Measurements from ENCODE around the gene ARHGAP5.
"Not testable (repeated sequence)": the region's sequence is repeated elsewhere in the genome, so short reads cannot be mapped to it uniquely, and the experiment has no call there.

Gene ARHGAP5

DNA sequence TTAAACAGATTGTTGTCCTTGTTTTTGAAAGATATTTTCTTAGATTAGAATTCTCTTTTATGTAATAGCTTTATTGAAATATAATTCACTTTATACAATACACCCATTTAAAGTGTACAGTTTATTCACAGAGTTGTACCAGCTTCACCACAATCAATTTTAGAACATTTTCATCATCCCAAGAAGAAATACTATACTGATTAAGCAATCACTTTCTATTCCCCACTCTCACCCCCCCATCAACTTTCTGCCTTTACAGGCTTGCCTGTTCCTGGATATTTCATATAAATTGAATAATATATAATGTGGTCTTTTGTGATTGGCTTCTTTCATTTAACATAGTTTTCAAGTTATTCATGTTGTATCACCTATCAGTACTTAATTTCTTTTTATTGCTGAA, 44.4 kb downstream of the ARHGAP5 start:
- peaks cover 60% of the 10 kb centered on the region for H3K36me3 ChIP-seq (ENCODE audit: insufficient read depth, low read length)

DNA sequence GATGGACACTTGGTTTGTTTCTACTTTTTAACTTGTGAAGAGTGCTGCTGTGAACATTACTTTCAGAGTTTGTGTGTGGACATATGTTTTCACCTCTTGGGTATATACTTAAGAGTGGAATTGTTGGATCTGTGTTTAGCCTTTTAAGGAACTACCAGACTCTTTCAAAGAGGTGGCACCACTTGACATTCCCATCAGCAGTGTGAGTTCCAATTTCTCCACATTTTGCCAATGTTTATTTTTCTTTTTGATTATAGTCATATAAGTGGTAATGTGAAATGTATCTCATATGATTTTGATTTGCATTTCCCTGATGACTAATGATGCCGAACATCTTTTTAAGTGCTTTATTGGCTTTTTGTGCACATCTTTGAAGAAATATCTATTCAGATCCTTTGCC, 44.8 kb downstream of the ARHGAP5 start:
- H3K9me3 ChIP-seq (ENCODE audit: insufficient read depth, low read depth, low read length) = peaks cover 22% of the 10 kb centered on the region
- no peak overlapping the region for H3K27ac ChIP-seq (ENCODE audit: low read depth, low read length)
- WGBS = 92% methylated on average over 1 of the region's 1 CpG
- no peak overlapping the region for H3K9ac ChIP-seq (ENCODE audit: low read depth, low read length)
- H3K36me3 ChIP-seq (ENCODE audit: insufficient read depth, low read length) = peaks cover 60% of the 10 kb centered on the region
- no peak overlapping the region for H3K4me3 ChIP-seq (ENCODE audit: low read length)
- no peaks in the 10 kb centered on the region for H3K27me3 ChIP-seq (ENCODE audit: insufficient read depth, low read length)
- H3K4me1 ChIP-seq (ENCODE audit: insufficient read depth, low read length) = no peaks in the 10 kb centered on the region

More for the DNA sequence above, 44.4 kb downstream of the ARHGAP5 start:
- peaks cover 19% of the 10 kb centered on the region for H3K9me3 ChIP-seq (ENCODE audit: insufficient read depth, low read depth, low read length)
- no peak overlapping the region for H3K4me3 ChIP-seq (ENCODE audit: low read length)
- H3K4me1 ChIP-seq (ENCODE audit: insufficient read depth, low read length) = no peaks in the 10 kb centered on the region
- no peak overlapping the region for H3K27ac ChIP-seq (ENCODE audit: low read depth, low read length)
- H3K9ac ChIP-seq (ENCODE audit: low read depth, low read length) = no peak overlapping the region
- H3K27me3 ChIP-seq (ENCODE audit: insufficient read depth, low read length) = no peaks in the 10 kb centered on the region

DNA sequence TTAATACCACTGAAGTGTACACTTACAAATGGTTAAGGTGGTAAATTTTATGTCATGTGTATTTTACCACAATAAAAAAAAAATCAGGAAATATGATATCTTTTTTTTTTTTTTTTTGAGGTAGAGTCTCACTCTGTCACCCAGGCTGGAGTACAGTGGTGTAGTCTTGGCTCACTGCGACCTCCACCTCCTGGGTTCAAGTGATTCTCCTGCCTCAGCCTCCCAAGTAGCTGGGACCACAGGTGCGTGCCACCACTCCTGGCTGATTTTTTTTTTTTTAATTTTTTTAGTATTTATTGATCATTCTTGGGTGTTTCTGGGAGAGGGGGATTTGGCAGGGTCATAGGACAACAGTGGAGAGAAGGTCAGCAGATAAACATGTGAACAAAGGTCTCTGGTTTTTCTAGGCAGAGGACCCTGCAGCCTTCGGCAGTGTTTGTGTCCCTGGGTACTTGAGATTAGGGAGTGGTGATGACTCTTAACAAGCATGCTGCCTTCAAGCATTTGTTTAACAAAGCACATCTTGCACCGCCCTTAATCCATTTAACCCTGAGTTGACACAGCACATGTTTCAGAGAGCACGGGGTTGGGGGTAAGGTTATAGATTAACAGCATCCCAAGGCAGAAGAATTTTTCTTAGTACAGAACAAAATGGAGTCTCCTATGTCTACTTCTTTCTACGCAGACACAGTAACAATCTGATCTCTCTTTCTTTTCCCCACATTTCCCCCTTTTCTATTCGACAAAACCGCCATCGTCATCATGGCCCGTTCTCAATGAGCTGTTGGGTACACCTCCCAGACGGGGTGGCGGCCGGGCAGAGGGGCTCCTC, 50.0 kb downstream of the ARHGAP5 start:
- not testable (repeated sequence) for H3K27ac ChIP-seq (ENCODE audit: low read depth, low read length); H3K4me1 ChIP-seq (ENCODE audit: insufficient read depth, low read length); H3K4me3 ChIP-seq (ENCODE audit: low read length); H3K27me3 ChIP-seq (ENCODE audit: insufficient read depth, low read length); H3K9ac ChIP-seq (ENCODE audit: low read depth, low read length)
- H3K36me3 ChIP-seq (ENCODE audit: insufficient read depth, low read length) = peaks cover 53% of the 10 kb centered on the region
- 96% methylated on average over 6 of the region's 13 CpGs for WGBS
- peaks cover 43% of the 10 kb centered on the region for H3K9me3 ChIP-seq (ENCODE audit: insufficient read depth, low read depth, low read length)

DNA sequence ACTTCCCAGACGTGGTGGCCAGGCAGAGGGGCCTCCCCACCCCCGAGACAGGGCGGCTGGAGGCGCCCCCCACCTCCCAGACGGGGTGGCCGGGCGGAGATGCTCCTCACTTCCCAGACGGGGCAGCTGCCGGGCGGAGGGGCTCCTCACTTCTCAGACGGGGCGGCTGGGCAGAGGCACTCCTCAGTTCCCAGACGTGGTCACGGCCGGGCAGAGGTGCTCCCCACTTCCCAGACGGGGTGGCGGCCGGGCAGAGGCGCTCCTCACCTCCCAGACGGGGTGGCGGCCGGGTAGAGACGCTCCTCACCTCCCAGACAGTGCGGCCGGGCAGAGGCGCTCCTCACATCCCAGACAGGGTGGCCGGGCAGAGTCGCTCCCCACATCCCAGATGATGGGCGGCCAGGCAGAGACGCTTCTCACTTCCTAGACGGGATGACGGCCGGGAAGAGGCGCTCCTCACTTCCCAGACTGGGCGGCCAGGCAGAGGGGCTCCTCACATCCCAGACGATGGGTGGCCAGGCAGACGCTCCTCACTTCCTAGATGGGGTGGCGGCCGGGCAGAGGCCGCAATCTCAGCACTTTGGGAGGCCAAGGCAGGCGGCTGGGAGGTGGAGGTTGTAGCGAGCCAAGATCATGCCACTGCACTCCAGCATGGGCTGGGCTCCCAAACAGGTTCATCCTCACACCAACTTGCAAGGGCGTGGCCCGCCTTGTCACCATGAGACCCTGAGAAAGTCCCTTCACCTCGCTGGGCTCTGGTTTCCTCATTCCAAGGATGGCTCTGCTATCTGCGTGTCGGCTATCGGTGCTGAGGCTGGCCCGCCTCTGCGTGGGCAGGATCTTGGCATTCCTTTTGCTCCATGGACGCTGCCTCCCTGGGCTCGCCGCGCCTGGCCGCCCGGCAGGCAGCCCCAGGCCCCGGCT, 50.9 kb downstream of the ARHGAP5 start:
- H3K9ac ChIP-seq (ENCODE audit: low read depth, low read length); H3K27me3 ChIP-seq (ENCODE audit: insufficient read depth, low read length); H3K27ac ChIP-seq (ENCODE audit: low read depth, low read length); H3K4me3 ChIP-seq (ENCODE audit: low read length); H3K4me1 ChIP-seq (ENCODE audit: insufficient read depth, low read length): not testable (repeated sequence)
- H3K9me3 ChIP-seq (ENCODE audit: insufficient read depth, low read depth, low read length) = peaks cover 43% of the 10 kb centered on the region
- peaks cover 52% of the 10 kb centered on the region for H3K36me3 ChIP-seq (ENCODE audit: insufficient read depth, low read length)
- WGBS = 96% methylated on average over 57 of the region's 57 CpGs

DNA sequence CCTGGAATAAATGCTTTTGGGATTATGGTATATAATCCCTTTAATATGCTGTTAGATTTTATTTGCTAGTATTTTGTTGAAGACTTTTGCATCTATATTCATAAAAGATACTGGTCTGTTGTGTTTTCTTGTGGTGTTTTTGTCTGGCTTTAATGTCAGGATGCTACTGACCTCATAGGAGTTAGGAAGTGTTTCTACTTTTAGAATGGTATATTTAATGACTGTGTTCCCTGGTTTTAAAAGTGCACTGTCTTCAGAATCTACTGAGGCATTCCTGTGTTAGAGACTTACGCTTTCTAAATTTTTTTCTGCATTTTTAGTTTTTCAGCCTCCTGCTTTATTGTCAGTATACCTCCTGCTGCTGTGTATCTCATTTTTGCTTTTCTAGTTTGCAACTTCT, 51.6 kb downstream of the ARHGAP5 start:
- no peaks in the 10 kb centered on the region for H3K4me1 ChIP-seq (ENCODE audit: insufficient read depth, low read length)
- no peak overlapping the region for H3K27ac ChIP-seq (ENCODE audit: low read depth, low read length)
- peaks cover 49% of the 10 kb centered on the region for H3K36me3 ChIP-seq (ENCODE audit: insufficient read depth, low read length)
- WGBS = 93% methylated on average over 1 of the region's 1 CpG
- H3K27me3 ChIP-seq (ENCODE audit: insufficient read depth, low read length) = no peaks in the 10 kb centered on the region
- peaks cover 43% of the 10 kb centered on the region for H3K9me3 ChIP-seq (ENCODE audit: insufficient read depth, low read depth, low read length)
- no peak overlapping the region for H3K4me3 ChIP-seq (ENCODE audit: low read length)
- no peak overlapping the region for H3K9ac ChIP-seq (ENCODE audit: low read depth, low read length)

DNA sequence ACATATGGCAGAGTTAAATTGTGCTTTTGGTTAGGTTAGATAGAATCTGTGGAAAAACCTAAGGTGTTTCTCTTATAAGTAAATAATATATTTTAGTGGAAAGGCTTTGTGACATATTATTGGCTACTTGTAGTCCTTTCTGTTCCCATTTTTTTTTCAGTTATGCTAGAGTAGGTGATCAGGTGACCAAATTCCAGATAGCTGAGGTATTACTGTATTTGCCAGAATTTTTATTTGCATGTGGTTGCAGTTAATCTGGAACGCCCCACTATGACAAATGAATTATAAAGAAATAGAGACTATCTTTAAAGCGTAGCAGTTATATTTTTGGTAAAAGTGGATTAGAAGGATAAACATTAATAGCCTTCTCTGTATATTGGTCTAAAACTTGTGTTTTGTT, 52.0 kb downstream of the ARHGAP5 start:
- H3K9me3 ChIP-seq (ENCODE audit: insufficient read depth, low read depth, low read length) = peaks cover 43% of the 10 kb centered on the region
- no peak overlapping the region for H3K4me3 ChIP-seq (ENCODE audit: low read length)
- WGBS = 100% methylated on average over 2 of the region's 2 CpGs
- H3K36me3 ChIP-seq (ENCODE audit: insufficient read depth, low read length) = peaks cover 49% of the 10 kb centered on the region
- H3K4me1 ChIP-seq (ENCODE audit: insufficient read depth, low read length) = no peaks in the 10 kb centered on the region
- H3K27me3 ChIP-seq (ENCODE audit: insufficient read depth, low read length) = no peaks in the 10 kb centered on the region
- no peak overlapping the region for H3K27ac ChIP-seq (ENCODE audit: low read depth, low read length)
- H3K9ac ChIP-seq (ENCODE audit: low read depth, low read length) = no peak overlapping the region

DNA sequence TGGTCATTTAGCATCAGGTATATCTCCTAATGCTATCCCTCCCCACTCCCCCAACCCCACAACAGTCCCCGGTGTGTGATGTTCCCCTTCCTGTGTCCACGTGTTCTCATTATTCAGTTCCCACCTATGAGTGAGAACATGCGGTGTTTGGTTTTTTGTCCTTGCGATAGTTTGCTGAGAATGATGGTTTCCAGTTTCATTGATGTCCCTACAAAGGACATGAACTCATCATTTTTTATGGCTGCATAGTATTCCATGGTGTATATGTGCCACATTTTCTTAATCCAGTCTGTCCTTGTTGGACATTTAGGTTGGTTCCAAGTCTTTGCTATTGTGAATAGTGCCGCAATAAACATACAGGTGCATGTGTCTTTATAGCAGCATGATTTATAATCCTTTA, 54.6 kb downstream of the ARHGAP5 start:
- WGBS = 100% methylated on average over 2 of the region's 5 CpGs
- not testable (repeated sequence) for H3K4me1 ChIP-seq (ENCODE audit: insufficient read depth, low read length)

DNA sequence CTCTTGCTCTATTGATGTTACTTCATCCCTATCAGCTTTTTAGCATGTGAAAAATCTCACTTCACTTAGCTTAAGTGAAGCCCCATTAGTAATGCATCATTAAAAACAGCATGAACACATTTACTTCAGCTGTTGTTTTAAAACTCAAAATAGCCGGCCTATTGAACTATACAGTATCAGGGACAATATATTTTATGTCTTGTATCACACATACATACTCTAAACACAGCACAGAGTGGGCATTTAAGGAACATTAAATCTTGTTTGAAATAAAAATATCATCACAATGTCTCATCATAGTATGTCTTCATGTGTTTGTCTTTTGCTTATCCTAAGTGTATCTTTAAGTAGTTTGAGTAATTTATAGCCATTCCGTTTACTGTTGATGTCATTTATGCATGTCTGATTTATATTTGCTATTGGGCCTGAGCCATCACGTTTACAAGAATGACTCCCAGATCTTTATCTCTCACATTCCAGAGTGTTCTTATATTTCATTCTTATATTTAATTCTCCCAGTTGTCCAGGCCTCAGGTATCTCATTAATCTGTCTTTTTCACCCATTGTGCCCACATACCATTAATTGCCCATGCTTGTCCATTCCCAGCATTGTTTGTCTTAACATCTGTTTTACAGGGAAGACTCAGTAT, 57.5 kb downstream of the ARHGAP5 start:
- Histone ChIP-seq H3K9ac (ENCODE audit: low read depth, low read length) (no peak overlapping the region), H3K4me3 (ENCODE audit: low read length) (no peak overlapping the region), H3K4me1 (ENCODE audit: insufficient read depth, low read length) (no peaks in the 10 kb centered on the region), H3K27ac (ENCODE audit: low read depth, low read length) (no peak overlapping the region), H3K9me3 (ENCODE audit: insufficient read depth, low read depth, low read length) (peaks cover 27% of the 10 kb centered on the region), H3K27me3 (ENCODE audit: insufficient read depth, low read length) (no peaks in the 10 kb centered on the region), H3K36me3 (ENCODE audit: insufficient read depth, low read length) (peaks cover 38% of the 10 kb centered on the region; the same call in 1 of the 2 replicates)
- 89% methylated on average over 3 of the region's 3 CpGs for WGBS

More for the DNA sequence above, 54.6 kb downstream of the ARHGAP5 start:
- H3K27ac ChIP-seq (ENCODE audit: low read depth, low read length); H3K27me3 ChIP-seq (ENCODE audit: insufficient read depth, low read length); H3K9ac ChIP-seq (ENCODE audit: low read depth, low read length); H3K4me3 ChIP-seq (ENCODE audit: low read length): not testable (repeated sequence)
- Histone ChIP-seq H3K36me3 (ENCODE audit: insufficient read depth, low read length) (peaks cover 47% of the 10 kb centered on the region; the same call in 1 of the 2 replicates), H3K9me3 (ENCODE audit: insufficient read depth, low read depth, low read length) (peaks cover 31% of the 10 kb centered on the region)

DNA sequence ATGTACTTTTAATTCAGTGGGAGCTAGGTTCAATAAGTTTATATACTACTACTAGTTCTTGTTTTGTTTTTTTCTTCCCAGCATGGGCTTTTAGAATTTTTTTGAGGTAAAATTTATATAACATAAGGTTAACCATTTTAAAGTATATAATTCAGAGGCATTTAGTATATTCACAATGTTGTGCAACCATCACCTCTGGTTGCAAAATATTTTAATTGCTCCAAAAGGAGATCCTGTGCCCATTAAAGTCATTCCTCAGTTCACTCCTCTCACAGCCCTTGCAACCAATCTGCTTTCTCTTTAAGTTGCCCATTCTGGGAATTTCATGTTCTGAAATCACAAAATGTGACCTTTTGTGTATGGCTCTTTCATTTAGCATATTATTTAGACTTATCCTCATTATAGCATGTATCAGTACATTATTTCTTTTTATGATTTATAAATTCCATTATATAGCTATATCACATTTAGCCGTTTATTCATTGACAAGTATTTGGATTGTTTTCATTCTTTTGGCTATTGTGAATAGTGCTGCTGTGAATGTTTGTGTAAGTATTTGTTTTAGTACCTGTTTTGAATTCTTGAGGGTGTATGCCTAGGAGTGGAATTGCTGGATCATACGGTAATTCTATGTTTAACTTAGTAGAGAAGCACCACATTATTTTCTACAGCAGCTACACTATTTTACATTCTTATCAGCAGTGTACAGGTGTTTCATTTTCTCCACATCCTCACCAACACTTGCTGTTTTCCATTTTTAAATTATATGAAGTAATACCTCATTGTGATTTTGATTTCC, 59.1 kb downstream of the ARHGAP5 start:
- no peak overlapping the region for H3K9ac ChIP-seq (ENCODE audit: low read depth, low read length)
- H3K27ac ChIP-seq (ENCODE audit: low read depth, low read length) = no peak overlapping the region
- no peak overlapping the region for H3K4me3 ChIP-seq (ENCODE audit: low read length)
- H3K4me1 ChIP-seq (ENCODE audit: insufficient read depth, low read length) = no peaks in the 10 kb centered on the region
- no peaks in the 10 kb centered on the region for H3K27me3 ChIP-seq (ENCODE audit: insufficient read depth, low read length)
- WGBS = 95% methylated on average over 2 of the region's 2 CpGs
- H3K36me3 ChIP-seq (ENCODE audit: insufficient read depth, low read length) = peaks cover 28% of the 10 kb centered on the region; the same call in 1 of the 2 replicates
- peaks cover 23% of the 10 kb centered on the region for H3K9me3 ChIP-seq (ENCODE audit: insufficient read depth, low read depth, low read length)

DNA sequence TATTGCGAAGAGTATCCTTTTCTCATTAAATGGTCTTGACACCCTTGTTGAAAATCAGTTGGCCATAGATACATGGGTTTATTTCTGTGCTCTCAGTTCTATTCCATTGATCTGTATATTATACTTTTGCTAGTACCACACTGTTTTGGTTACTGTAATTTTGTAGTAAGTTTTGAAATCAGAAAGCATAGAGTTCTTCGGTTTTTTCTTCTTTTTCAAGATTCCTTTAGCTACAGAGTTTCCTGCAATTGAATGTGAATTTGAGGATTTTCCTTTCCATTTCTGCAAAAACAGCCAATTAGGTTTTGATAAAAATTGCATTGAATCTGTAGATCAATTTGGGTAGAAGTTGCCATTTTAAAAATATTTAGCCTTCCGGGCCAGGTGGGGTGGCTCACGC, 60.2 kb downstream of the ARHGAP5 start:
- Histone ChIP-seq H3K27me3 (ENCODE audit: insufficient read depth, low read length) (no peaks in the 10 kb centered on the region), H3K4me3 (ENCODE audit: low read length) (no peak overlapping the region), H3K36me3 (ENCODE audit: insufficient read depth, low read length) (peaks cover 27% of the 10 kb centered on the region; the same call in 1 of the 2 replicates), H3K4me1 (ENCODE audit: insufficient read depth, low read length) (no peaks in the 10 kb centered on the region), H3K9me3 (ENCODE audit: insufficient read depth, low read depth, low read length) (peaks cover 21% of the 10 kb centered on the region), H3K27ac (ENCODE audit: low read depth, low read length) (no peak overlapping the region), H3K9ac (ENCODE audit: low read depth, low read length) (no peak overlapping the region)
- 98% methylated on average over 4 of the region's 4 CpGs for WGBS
